GM23338 (cell line): ENCODE data around the gene ADGRL3. TPM values are rescaled to one million over a fixed set of nuclear protein-coding genes. Genes with fewer than 3 reads are reported as not detected.

ENCODE experiments used
- ATAC-seq: fragments of 200-7000 bp; cut with Tn5 transposase; 3 replicates; pipeline ENCODE4 v1.9.1; 2020
- DNase-seq: peaks from one replicate; pipeline ENCODE4 v3.0.0-alpha.2; 2015; ENCODE audit warnings: low spot score
- H2AFZ ChIP-seq: fragments of 200-600 bp; sonication (generic); 2 replicates; pipeline ENCODE4 v1.8.0; 2016; ENCODE audit warnings: antibody characterized with exemption, mild to moderate bottlenecking, moderate library complexity
- H3F3A ChIP-seq: fragments of 200-600 bp; sonication (generic); replicated peaks from 2 replicates; pipeline ENCODE4 v1.8.0; 2017; ENCODE audit warnings: antibody characterized with exemption, mixed run types, low read depth
- H3K27ac ChIP-seq: fragments of 200-600 bp; sonication (generic); 2 replicates; pipeline ENCODE4 v1.6.1; 2016; ENCODE audit warnings: low read depth
- H3K27me3 ChIP-seq: fragments of 200-600 bp; sonication (generic); 2 replicates; pipeline ENCODE4 v1.8.0; 2016; ENCODE audit warnings: mild to moderate bottlenecking, mixed run types, moderate library complexity; ENCODE audit not compliant: insufficient read depth
- H3K36me3 ChIP-seq: fragments of 200-600 bp; sonication (generic); 2 replicates; pipeline ENCODE4 v1.8.0; 2016; ENCODE audit warnings: mild to moderate bottlenecking; ENCODE audit not compliant: insufficient read depth
- H3K4me1 ChIP-seq: fragments of 200-600 bp; sonication (generic); 2 replicates; pipeline ENCODE4 v1.8.0; 2016; ENCODE audit warnings: mild to moderate bottlenecking, moderate library complexity; ENCODE audit not compliant: insufficient read depth
- H3K4me2 ChIP-seq: fragments of 200-600 bp; sonication (generic); 2 replicates; pipeline ENCODE4 v1.7.1; 2017; ENCODE audit warnings: mixed run types
- H3K4me3 ChIP-seq: fragments of 200-600 bp; sonication (generic); 2 replicates; pipeline ENCODE4 v1.6.1; 2016; ENCODE audit warnings: mixed run types
- H3K79me2 ChIP-seq: fragments of 200-600 bp; sonication (generic); replicated peaks from 2 replicates; pipeline ENCODE4 v1.8.0; 2017; ENCODE audit warnings: mild to moderate bottlenecking; ENCODE audit not compliant: insufficient read depth
- H3K9me2 ChIP-seq: fragments of 200-600 bp; sonication (generic); 2 replicates; pipeline ENCODE4 v1.8.0; 2017; ENCODE audit not compliant: insufficient read depth
- H4K20me1 ChIP-seq: fragments of 200-600 bp; sonication (generic); replicated peaks from 2 replicates; pipeline ENCODE4 v1.8.0; 2017; ENCODE audit warnings: mild to moderate bottlenecking; ENCODE audit not compliant: insufficient read depth
- H3K27ac Mint-ChIP-seq: 2 replicates; pipeline ENCODE4 v1.8.0; 2020; ENCODE audit warnings: inconsistent platforms, mild to moderate bottlenecking, moderate library complexity, mixed read lengths
- H3K27me3 Mint-ChIP-seq: 3 replicates; pipeline ENCODE4 v1.8.0; 2022; ENCODE audit warnings: low read depth, mild to moderate bottlenecking, moderate library complexity, mixed read lengths, inconsistent platforms; ENCODE audit not compliant: insufficient read depth, poor library complexity
- H3K36me3 Mint-ChIP-seq: 3 replicates; pipeline ENCODE4 v1.8.0; 2021; ENCODE audit warnings: low read depth, mild to moderate bottlenecking, inconsistent platforms, moderate library complexity, mixed read lengths
- H3K4me1 Mint-ChIP-seq: 3 replicates; pipeline ENCODE4 v1.8.0; 2020; ENCODE audit warnings: mild to moderate bottlenecking, inconsistent platforms, mixed read lengths
- H3K4me3 Mint-ChIP-seq: 3 replicates; pipeline ENCODE4 v1.8.0; 2021; ENCODE audit warnings: moderate library complexity, mild to moderate bottlenecking, inconsistent platforms, mixed read lengths
- H3K9me3 Mint-ChIP-seq: 3 replicates; pipeline ENCODE4 v1.8.0; 2020; ENCODE audit warnings: moderate library complexity, mild to moderate bottlenecking, inconsistent platforms, mixed read lengths
- EZH2 ChIP-seq: fragments of 200-600 bp; sonication (generic); IDR thresholded peaks from one replicate; pipeline ENCODE4 v1.8.0; 2017; ENCODE audit warnings: antibody characterized with exemption, mild to moderate bottlenecking, low read depth; ENCODE audit not compliant: unreplicated experiment
- JUNB ChIP-seq: IDR thresholded peaks from one replicate; pipeline ENCODE4 v1.6.1; 2016; ENCODE audit warnings: antibody characterized with exemption; ENCODE audit not compliant: unreplicated experiment
- REST ChIP-seq: IDR thresholded peaks from one replicate; pipeline ENCODE4 v1.6.1; 2018; ENCODE audit warnings: antibody characterized with exemption; ENCODE audit not compliant: unreplicated experiment
- ZNF114 ChIP-seq: fragments of 250-450 bp; sonication (Bioruptor Pico); IDR thresholded peaks from 2 replicates; pipeline ENCODE4 v1.5.0; 2020; ENCODE audit warnings: mild to moderate bottlenecking, moderate library complexity
- polyA plus RNA-seq: library from polyadenylated mRNA; unstranded; fragments of >200 nt; fragmentation: Nextera tagmentation; extraction: Ambion mirVana; gene quantifications from 2 replicates; pipeline ENCODE4 v1.2.1, GENCODE V29; 2016
- total RNA-seq: library from RNA; depleted of rRNA; stranded (reverse); fragments of >200 nt; shearing (Covaris generic); gene quantifications from 2 replicates; pipeline ENCODE4 v1.2.3, GENCODE V29; 2014
- TF ChIP-seq, protein P1 (sequence below): fragments of 250-450 bp; sonication (Bioruptor Pico); IDR thresholded peaks from 2 replicates; pipeline ENCODE4 v1.5.0; 2020; ENCODE audit warnings: mild to moderate bottlenecking, moderate library complexity
- TF ChIP-seq, protein P2 (sequence below), 2 experiments: fragments of 200-600 bp in 1 of 2; sonication (generic) in 1 of 2; conservative IDR thresholded peaks; 2 replicates each; pipeline versions ENCODE4 v1.5.1 to v1.6.1; 2016 to 2017; ENCODE audit warnings: antibody characterized with exemption in 2 of 2, low read depth in 2 of 2, mild to moderate bottlenecking in 2 of 2, moderate library complexity in 1 of 2

The ADGRL3 gene
- total and polyA plus RNA-seq, 2 experiments from 2014 or later: 9.7 to 16.5 TPM

- TF ChIP-seq REST: no peak
Observed at GRCh38 chr4:61580721-61581377, 380.7 kb downstream of the ADGRL3 start (continued).

DNA sequence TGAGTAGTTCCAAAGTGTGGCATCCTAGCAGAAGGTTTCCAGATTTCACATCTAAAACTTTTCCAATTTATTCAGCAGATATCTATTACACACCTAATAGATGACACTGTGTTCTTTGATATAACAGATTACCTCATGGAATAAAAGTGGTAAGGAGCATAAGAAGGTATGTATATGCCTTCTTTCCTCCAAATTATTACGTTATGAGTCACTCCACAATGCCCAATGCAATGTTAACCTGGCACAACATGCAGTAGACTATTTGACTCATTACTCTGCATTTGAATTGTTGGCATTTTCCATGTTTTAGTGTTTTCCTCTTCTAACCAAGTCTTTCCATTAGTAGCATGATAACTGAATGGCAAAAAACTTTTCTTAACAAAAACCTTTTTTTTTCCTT, 383.6 kb downstream of the ADGRL3 start:
- no peaks in the 10 kb centered on the region for H3K9me2 ChIP-seq
- no peaks in the 10 kb centered on the region for H4K20me1 ChIP-seq
- Mint-ChIP-seq H3K4me3 (no peak overlapping the region), H3K27me3 (peaks cover 2% of the 10 kb centered on the region), H3K27ac (no peak overlapping the region), H3K36me3 (no peaks in the 10 kb centered on the region), H3K4me1 (peaks cover 21% of the 10 kb centered on the region), H3K9me3 (no peaks in the 10 kb centered on the region)
- no peaks in the 10 kb centered on the region for H3K79me2 ChIP-seq
- no peak overlapping the region for H3K4me2 ChIP-seq
- H2AFZ ChIP-seq: no peak overlapping the region
- H3K27me3 ChIP-seq: no peaks in the 10 kb centered on the region
- H3K27ac ChIP-seq: no peak overlapping the region
- no peaks in the 10 kb centered on the region for H3K36me3 ChIP-seq
- H3K4me1 ChIP-seq: no peaks in the 10 kb centered on the region
- TF ChIP-seq, protein P1, sequence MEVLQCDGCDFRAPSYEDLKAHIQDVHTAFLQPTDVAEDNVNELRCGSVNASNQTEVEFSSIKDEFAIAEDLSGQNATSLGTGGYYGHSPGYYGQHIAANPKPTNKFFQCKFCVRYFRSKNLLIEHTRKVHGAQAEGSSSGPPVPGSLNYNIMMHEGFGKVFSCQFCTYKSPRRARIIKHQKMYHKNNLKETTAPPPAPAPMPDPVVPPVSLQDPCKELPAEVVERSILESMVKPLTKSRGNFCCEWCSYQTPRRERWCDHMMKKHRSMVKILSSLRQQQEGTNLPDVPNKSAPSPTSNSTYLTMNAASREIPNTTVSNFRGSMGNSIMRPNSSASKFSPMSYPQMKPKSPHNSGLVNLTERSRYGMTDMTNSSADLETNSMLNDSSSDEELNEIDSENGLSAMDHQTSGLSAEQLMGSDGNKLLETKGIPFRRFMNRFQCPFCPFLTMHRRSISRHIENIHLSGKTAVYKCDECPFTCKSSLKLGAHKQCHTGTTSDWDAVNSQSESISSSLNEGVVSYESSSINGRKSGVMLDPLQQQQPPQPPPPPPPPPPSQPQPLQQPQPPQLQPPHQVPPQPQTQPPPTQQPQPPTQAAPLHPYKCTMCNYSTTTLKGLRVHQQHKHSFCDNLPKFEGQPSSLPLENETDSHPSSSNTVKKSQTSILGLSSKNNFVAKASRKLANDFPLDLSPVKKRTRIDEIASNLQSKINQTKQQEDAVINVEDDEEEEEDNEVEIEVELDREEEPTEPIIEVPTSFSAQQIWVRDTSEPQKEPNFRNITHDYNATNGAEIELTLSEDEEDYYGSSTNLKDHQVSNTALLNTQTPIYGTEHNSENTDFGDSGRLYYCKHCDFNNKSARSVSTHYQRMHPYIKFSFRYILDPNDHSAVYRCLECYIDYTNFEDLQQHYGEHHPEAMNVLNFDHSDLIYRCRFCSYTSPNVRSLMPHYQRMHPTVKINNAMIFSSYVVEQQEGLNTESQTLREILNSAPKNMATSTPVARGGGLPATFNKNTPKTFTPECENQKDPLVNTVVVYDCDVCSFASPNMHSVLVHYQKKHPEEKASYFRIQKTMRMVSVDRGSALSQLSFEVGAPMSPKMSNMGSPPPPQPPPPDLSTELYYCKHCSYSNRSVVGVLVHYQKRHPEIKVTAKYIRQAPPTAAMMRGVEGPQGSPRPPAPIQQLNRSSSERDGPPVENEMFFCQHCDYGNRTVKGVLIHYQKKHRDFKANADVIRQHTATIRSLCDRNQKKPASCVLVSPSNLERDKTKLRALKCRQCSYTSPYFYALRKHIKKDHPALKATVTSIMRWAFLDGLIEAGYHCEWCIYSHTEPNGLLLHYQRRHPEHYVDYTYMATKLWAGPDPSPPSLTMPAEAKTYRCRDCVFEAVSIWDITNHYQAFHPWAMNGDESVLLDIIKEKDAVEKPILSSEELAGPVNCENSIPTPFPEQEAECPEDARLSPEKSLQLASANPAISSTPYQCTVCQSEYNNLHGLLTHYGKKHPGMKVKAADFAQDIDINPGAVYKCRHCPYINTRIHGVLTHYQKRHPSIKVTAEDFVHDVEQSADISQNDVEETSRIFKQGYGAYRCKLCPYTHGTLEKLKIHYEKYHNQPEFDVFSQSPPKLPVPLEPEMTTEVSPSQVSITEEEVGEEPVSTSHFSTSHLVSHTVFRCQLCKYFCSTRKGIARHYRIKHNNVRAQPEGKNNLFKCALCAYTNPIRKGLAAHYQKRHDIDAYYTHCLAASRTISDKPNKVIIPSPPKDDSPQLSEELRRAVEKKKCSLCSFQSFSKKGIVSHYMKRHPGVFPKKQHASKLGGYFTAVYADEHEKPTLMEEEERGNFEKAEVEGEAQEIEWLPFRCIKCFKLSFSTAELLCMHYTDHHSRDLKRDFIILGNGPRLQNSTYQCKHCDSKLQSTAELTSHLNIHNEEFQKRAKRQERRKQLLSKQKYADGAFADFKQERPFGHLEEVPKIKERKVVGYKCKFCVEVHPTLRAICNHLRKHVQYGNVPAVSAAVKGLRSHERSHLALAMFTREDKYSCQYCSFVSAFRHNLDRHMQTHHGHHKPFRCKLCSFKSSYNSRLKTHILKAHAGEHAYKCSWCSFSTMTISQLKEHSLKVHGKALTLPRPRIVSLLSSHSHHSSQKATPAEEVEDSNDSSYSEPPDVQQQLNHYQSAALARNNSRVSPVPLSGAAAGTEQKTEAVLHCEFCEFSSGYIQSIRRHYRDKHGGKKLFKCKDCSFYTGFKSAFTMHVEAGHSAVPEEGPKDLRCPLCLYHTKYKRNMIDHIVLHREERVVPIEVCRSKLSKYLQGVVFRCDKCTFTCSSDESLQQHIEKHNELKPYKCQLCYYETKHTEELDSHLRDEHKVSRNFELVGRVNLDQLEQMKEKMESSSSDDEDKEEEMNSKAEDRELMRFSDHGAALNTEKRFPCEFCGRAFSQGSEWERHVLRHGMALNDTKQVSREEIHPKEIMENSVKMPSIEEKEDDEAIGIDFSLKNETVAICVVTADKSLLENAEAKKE (CRISPR knock-in tag): no peak
- no peak for TF ChIP-seq REST
- TF ChIP-seq EZH2: no peak
- TF ChIP-seq, protein P2, sequence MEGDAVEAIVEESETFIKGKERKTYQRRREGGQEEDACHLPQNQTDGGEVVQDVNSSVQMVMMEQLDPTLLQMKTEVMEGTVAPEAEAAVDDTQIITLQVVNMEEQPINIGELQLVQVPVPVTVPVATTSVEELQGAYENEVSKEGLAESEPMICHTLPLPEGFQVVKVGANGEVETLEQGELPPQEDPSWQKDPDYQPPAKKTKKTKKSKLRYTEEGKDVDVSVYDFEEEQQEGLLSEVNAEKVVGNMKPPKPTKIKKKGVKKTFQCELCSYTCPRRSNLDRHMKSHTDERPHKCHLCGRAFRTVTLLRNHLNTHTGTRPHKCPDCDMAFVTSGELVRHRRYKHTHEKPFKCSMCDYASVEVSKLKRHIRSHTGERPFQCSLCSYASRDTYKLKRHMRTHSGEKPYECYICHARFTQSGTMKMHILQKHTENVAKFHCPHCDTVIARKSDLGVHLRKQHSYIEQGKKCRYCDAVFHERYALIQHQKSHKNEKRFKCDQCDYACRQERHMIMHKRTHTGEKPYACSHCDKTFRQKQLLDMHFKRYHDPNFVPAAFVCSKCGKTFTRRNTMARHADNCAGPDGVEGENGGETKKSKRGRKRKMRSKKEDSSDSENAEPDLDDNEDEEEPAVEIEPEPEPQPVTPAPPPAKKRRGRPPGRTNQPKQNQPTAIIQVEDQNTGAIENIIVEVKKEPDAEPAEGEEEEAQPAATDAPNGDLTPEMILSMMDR (conservative IDR thresholded peaks at IDR 0.05; ENCODE audit: low read depth in 2 of 2): no peak
- TF ChIP-seq ZNF114 (CRISPR knock-in tag): no peak
- TF ChIP-seq JUNB: no peak
- DNase-seq: no peak
- H3F3A ChIP-seq: no peaks in the 10 kb centered on the region
- H3K4me3 ChIP-seq: no peak overlapping the region
- no peak for ATAC-seq
